GM21825 (cell line): ENCODE results near the gene ABHD17A.

Experiments used
- ATAC-seq: cut with Tn5 transposase; IDR thresholded peaks from one replicate; pipeline ENCODE4 v1.9.1; 2021; ENCODE audit warnings: mild to moderate bottlenecking, moderate library complexity; ENCODE audit not compliant: unreplicated experiment

Gene ABHD17A

GRCh38 chr19:1854542-1855039 lies 30.7 kb downstream of the ABHD17A start:
- no peak for ATAC-seq

- no peak for ATAC-seq
These were observed 31.2 kb downstream of the ABHD17A start for GRCh38 chr19:1854039-1854541.

GRCh38 chr19:1853295-1854038 lies 31.8 kb downstream of the ABHD17A start:
- ATAC-seq = no peak

GRCh38 chr19:1852581-1853128 lies 32.6 kb downstream of the ABHD17A start:
- ATAC-seq = no peak

GRCh38 chr19:1851654-1852580 lies 33.4 kb downstream of the ABHD17A start:
- no peak for ATAC-seq

GRCh38 chr19:1850809-1851653 lies 34.3 kb downstream of the ABHD17A start:
- no peak for ATAC-seq

- ATAC-seq = no peak
These were observed 35.4 kb downstream of the ABHD17A start for GRCh38 chr19:1849886-1850398.

- ATAC-seq = no peak
These were observed 36.2 kb downstream of the ABHD17A start for GRCh38 chr19:1849132-1849474.

- ATAC-seq = peak; percentile 56
These were observed 36.7 kb downstream of the ABHD17A start, which contains the start of gene REXO1 for GRCh38 chr19:1848399-1849131. TSS of gene REXO1 (minus strand) at chr19:1848483. CDS start at chr19:1848358, 125 bp downstream.

- peak; percentile 17 for ATAC-seq
These were observed 37.5 kb downstream of the ABHD17A start for GRCh38 chr19:1847684-1848398.

- no peak for ATAC-seq
These were observed 38.0 kb downstream of the ABHD17A start for GRCh38 chr19:1847348-1847683.

- ATAC-seq = no peak
These were observed 38.6 kb downstream of the ABHD17A start for GRCh38 chr19:1846517-1847204.

GRCh38 chr19:1845642-1846041 lies 39.7 kb downstream of the ABHD17A start:
- ATAC-seq = no peak

GRCh38 chr19:1845125-1845515 lies 40.2 kb downstream of the ABHD17A start:
- no peak for ATAC-seq

GRCh38 chr19:1844513-1845124 lies 40.7 kb downstream of the ABHD17A start:
- no peak for ATAC-seq

GRCh38 chr19:1843646-1844394 lies 41.5 kb downstream of the ABHD17A start:
- ATAC-seq = no peak

- ATAC-seq = no peak
These were observed 42.2 kb downstream of the ABHD17A start for GRCh38 chr19:1843116-1843515.
